Epithelial cell of esophagus (primary cell): ENCODE measurements around the gene ITPA.

ENCODE experiments used
- DNase-seq: peaks from one replicate; pipeline ENCODE4 v3.0.0; 2010; ENCODE audit warnings: low read depth
- H3K4me3 ChIP-seq: 2 replicates; pipeline ENCODE4 v1.5.1; 2011; ENCODE audit warnings: mild to moderate bottlenecking, low read length, control low read depth
- TF ChIP-seq, protein P1 (sequence below): IDR thresholded peaks from 2 replicates; pipeline ENCODE4 v1.5.1; 2011; ENCODE audit warnings: low read depth, mild to moderate bottlenecking, low read length, control low read depth, inconsistent platforms; ENCODE audit not compliant: insufficient read depth; ENCODE audit errors: missing control alignments

The ITPA gene

DNA sequence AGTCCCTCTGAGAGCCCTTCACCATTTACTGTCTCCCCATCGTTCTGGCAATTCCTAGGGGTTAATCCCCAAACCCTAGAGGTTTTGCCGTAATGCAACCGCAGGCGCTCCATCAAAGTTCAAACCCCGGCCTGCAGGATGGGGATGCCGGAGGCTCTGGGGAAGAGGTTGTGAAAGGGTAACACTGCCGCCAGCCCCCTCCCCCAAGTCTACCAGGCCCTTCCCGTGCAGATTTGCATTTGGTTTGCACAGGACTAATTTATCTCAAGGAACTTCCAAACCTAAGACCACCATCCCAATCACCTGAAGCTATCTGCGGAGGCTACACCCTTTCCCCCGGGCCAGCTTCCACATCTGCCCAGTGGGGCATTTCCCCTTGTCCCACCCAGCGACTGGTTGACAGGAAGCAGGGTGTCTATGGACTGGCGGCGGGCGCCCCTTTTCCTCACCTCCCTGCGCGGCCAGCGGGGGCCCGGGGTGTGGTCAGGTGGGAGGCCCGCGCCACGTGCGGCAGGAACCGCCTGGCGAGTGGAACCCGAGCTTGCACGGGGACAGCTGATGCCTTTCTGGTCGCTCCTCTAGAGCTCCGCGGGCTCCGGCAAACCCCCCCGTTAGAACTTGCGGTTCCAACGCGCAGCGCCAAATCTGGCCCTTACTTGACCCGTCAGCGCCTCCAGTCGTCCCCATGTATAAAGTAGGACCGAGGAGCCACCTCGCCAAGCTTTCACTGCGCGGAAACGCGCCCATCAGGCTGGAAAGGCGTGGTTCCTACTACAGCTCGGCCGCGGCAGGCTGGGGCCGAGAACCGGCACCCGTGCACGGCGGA, 39.1 kb downstream of the ITPA start:
- no peak overlapping the region for H3K4me3 ChIP-seq
- DNase-seq = peak; percentile 18
- TF ChIP-seq, protein P1, sequence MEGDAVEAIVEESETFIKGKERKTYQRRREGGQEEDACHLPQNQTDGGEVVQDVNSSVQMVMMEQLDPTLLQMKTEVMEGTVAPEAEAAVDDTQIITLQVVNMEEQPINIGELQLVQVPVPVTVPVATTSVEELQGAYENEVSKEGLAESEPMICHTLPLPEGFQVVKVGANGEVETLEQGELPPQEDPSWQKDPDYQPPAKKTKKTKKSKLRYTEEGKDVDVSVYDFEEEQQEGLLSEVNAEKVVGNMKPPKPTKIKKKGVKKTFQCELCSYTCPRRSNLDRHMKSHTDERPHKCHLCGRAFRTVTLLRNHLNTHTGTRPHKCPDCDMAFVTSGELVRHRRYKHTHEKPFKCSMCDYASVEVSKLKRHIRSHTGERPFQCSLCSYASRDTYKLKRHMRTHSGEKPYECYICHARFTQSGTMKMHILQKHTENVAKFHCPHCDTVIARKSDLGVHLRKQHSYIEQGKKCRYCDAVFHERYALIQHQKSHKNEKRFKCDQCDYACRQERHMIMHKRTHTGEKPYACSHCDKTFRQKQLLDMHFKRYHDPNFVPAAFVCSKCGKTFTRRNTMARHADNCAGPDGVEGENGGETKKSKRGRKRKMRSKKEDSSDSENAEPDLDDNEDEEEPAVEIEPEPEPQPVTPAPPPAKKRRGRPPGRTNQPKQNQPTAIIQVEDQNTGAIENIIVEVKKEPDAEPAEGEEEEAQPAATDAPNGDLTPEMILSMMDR = no peak

DNA sequence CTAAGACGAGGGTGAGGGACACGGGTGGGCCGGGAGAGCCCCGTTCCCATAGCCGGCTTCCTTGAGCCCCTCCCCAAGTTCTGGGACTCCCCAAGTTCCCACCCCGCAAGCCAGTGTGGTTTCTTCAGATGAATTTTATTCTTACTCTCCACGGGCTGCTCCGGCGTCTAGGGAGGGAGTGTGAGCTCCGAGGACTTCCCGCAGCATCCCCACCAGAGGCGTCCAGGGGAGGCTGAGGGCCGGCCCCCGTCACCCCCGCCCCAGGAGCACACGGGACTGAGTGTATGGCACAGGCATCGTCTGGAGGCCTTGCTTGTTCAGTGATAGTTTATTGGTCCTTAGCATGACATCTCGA, 39.7 kb downstream of the ITPA start:
- DNase-seq = no peak

DNA sequence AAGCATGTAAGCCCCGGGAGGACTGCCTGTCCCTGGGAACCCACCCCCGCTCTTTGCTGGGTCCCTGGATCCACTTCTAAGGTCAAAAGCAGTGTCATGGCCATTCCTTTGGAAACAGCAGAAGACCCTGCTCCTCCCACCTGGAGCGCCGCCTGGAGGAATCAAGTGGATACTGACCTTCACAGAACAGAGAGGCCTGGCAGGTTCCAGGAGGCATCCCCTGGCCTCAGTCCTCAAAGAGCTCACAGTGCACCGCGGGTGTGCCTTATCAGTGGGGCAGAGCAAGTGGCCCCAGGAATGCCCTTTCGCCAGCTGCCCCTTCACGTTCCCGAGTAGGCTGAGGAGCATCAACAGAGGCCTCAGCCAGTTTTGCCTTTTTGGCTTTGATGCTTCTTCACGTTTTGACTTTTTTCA, 40.8 kb downstream of the ITPA start:
- no peak overlapping the region for H3K4me3 ChIP-seq
- TF ChIP-seq, protein P1 = peak; percentile 48
- peak; percentile 34 for DNase-seq

More for the DNA sequence above, 39.7 kb downstream of the ITPA start:
- TF ChIP-seq, protein P1 = no peak
- H3K4me3 ChIP-seq = no peak overlapping the region

DNA sequence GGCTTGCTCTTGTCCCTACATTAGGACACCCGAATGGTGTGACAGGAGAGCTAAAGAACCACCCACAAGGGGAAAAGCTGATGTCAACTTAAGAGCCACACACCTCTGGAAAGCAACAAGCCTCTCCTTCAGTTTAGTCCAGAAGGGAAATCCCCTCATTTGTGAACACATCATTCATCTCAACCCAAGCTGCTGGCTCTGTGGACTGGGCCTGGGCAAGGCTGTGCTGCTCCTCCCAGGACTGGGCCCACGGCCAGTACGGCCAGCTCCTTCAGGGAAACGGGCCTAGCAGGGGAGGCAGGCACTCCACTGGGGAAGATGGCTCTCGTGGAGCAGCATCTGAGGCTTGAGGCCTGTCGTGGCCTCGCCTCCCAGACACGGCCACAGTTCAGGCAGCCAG, 42.5 kb downstream of the ITPA start:
- no peak for DNase-seq
- H3K4me3 ChIP-seq = no peak overlapping the region
- TF ChIP-seq, protein P1 = no peak

DNA sequence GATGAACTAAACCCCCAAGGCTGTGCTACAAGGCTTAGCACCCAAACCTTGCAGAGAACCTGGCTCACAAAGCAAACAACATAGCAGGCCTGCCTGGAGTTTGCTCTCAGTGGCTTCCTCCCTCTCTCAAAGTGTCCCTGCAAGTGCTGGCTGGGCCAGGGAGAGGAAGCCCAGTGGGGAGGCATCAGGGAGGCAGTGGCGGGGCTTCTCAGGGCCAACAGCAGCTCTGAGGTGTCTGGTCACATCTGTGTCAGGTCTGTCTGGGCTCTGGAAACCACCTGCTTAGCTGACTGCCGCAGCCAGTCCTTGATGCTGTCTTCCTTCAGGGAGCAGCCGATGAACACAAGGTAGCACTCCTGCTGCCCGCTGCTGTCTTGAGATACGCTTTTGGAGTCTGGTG, 46.4 kb downstream of the ITPA start:
- DNase-seq = no peak
- no peak overlapping the region for H3K4me3 ChIP-seq
- TF ChIP-seq, protein P1 = no peak

DNA sequence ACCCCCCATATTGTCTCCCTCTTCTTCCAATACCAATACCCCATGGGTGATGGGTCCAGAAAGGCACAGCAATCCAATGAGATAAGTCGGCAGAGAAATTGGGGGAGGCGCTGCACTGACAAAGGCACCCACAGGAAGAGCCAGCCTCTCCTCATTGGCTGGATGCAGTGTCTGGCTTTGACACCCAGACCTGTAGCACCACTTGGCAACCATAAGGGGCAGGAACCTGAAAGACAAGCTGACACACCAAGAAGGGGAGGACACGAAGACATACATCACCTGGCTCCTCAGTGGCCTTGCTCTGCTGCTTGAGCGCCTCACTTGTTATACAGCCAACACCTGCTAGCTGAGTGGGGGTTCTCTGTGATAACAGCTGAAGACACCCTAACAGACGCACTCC, 49.1 kb downstream of the ITPA start:
- no peak for DNase-seq
- TF ChIP-seq, protein P1 = no peak
- no peak overlapping the region for H3K4me3 ChIP-seq

DNA sequence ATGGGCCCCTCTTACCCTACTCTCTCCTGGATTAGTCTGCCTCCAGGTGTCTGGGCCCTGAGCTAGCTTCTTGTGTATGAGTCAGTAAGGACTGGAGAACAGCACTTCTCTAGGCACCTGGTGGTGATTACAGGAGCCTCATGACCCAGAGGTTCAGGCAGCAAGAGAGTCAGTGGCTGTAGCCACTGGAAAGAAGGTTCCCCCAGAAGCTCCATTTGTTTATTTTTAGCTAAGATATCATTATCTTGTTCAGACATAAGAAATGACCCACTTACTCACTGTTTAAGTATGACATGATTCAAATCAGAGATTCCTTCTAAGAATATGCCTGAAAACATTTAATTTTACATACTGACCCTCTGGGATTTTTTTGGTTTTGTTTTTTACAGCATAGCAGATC, 53.3 kb downstream of the ITPA start:
- DNase-seq = no peak
- TF ChIP-seq, protein P1 = no peak
- H3K4me3 ChIP-seq = no peak overlapping the region
